Bronchial epithelial cell (primary cell): ENCODE results near the gene ZDHHC19. TPM values are rescaled to one million over a fixed set of nuclear protein-coding genes. Genes with fewer than 3 reads are reported as not detected.

Experiments
- DNase-seq: peaks from one replicate; pipeline ENCODE4 v3.0.0-alpha.2; 2010; ENCODE audit warnings: low read depth
- FAIRE-seq: peaks from 2 replicates; lab custom pipeline; 2011; peaks lifted over from hg19 to GRCh38; lab: Jason Lieb, UNC
- H3K27me3 ChIP-seq: 2 replicates; pipeline ENCODE4 v1.5.1; 2011; ENCODE audit warnings: low read length; ENCODE audit not compliant: control insufficient read depth, insufficient read depth
- H3K36me3 ChIP-seq: 2 replicates; pipeline ENCODE4 v1.5.1; 2011; ENCODE audit warnings: low read length; ENCODE audit not compliant: control insufficient read depth, insufficient read depth
- H3K4me3 ChIP-seq: 2 replicates; pipeline ENCODE4 v1.5.1; 2011; ENCODE audit warnings: mild to moderate bottlenecking, low read depth, low read length, control low read depth
- total RNA-seq: library from RNA; depleted of rRNA; stranded (reverse); fragments of >200 nt; gene quantifications from 2 replicates; pipeline ENCODE4 v1.2.1, GENCODE V29; 2014
- TF ChIP-seq, protein P1 (sequence below): IDR thresholded peaks from 2 replicates; pipeline ENCODE4 v1.5.1; 2011; ENCODE audit warnings: mild to moderate bottlenecking, moderate library complexity, low read length, control low read depth, inconsistent platforms; ENCODE audit not compliant: insufficient read depth, severe bottlenecking

Gene ZDHHC19, protein sequence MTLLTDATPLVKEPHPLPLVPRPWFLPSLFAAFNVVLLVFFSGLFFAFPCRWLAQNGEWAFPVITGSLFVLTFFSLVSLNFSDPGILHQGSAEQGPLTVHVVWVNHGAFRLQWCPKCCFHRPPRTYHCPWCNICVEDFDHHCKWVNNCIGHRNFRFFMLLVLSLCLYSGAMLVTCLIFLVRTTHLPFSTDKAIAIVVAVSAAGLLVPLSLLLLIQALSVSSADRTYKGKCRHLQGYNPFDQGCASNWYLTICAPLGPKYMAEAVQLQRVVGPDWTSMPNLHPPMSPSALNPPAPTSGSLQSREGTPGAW
- total RNA-seq = not detected in 2 replicates

DNA sequence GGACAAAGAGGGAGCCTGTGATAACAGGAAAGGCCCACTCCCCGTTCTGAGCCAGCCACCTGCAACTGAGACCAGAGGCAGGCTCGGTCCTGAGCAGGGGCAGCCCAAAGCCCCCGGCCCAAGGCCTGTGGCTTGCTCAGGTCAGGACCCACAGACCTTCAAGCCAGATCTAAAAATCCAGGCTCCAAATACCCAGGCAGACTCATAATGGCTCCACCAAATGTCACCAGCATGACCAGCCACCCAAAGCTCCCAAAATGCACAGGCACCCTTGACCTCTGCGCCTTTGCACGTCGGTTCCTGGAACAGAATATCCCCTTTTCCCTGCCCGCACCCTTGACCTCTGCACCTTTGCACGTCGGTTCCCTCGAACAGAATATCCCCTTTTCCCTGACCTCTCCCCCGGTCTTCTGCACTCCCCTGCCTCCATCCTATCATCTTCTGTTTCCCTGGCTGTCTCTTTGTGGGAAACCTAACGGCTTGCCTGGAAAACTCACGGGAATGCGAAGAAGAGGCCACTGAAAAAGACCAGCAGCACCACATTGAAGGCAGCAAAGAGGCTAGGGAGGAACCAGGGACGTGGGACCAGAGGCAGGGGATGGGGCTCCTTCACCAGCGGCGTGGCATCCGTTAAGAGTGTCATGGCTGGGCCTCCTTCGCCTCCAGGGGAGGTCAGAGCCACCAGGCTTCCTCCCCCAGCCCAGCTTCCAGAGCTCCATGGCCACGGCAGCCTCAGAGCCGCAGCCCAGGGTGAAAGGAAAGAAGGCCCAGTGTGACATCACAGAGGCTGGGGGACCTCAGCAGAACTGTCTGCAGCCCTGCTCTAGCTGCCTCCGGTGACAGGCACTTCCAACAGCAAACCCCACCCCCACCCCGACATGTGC is at the start of gene ZDHHC19:
Gene ZDHHC19, minus strand, starts transcription at position 728 of the 884 bp plus-strand sequence. Its CDS starts 85 bp downstream, at position 643.
- FAIRE-seq = no peak
- TF ChIP-seq, protein P1, sequence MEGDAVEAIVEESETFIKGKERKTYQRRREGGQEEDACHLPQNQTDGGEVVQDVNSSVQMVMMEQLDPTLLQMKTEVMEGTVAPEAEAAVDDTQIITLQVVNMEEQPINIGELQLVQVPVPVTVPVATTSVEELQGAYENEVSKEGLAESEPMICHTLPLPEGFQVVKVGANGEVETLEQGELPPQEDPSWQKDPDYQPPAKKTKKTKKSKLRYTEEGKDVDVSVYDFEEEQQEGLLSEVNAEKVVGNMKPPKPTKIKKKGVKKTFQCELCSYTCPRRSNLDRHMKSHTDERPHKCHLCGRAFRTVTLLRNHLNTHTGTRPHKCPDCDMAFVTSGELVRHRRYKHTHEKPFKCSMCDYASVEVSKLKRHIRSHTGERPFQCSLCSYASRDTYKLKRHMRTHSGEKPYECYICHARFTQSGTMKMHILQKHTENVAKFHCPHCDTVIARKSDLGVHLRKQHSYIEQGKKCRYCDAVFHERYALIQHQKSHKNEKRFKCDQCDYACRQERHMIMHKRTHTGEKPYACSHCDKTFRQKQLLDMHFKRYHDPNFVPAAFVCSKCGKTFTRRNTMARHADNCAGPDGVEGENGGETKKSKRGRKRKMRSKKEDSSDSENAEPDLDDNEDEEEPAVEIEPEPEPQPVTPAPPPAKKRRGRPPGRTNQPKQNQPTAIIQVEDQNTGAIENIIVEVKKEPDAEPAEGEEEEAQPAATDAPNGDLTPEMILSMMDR = no peak
- Histone ChIP-seq H3K27me3 (no peaks in the 10 kb centered on the region), H3K36me3 (no peaks in the 10 kb centered on the region), H3K4me3 (no peak within 1 kb of the TSS)
- DNase-seq = no peak

DNA sequence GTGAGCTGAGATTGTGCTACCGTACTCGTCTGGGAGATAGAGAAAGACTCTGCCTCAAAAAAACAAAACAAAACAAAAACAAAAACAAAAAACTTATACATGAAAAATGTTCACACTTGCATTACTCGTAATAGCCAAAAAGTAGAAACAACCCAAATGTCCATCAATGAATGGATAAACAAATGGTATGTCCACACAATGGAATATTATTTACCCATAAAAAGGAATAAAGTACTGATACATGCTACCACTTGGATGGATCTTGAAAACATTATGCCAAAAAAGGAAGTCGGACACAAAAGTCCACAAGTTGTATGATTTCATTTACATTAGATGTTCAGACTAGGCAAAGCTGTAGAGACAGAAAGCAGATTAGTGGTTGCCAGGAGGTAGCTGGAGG is 49.6 kb upstream of the ZDHHC19 start:
- H3K36me3 ChIP-seq = peaks cover 2% of the 10 kb centered on the region
- FAIRE-seq = no peak
- TF ChIP-seq, protein P1 = no peak
- no peak for DNase-seq
- H3K27me3 ChIP-seq = no peaks in the 10 kb centered on the region
- H3K4me3 ChIP-seq = no peak overlapping the region

DNA sequence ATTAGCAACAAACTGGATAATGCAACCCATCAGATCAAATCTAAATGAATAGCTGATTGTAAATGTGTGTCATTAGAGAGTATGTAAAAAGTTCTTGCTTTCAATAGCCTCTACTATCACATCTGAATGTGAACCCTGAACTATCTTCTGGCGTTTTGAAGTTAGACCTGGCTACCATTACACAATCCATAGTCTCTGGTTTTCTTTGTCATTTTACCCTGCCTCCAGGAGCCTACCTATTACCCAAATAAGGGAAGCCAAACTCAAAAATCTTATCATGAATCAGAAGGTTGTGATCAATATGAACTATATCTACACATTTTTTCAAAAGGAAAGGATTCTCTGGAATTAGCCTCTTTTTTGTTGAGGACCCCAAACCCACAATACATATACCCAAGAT is 44.6 kb upstream of the ZDHHC19 start:
- FAIRE-seq (no peak), DNase-seq (no peak)
- Histone ChIP-seq H3K27me3 (no peaks in the 10 kb centered on the region), H3K36me3 (peaks cover 4% of the 10 kb centered on the region), H3K4me3 (no peak overlapping the region)
- TF ChIP-seq, protein P1 = no peak

DNA sequence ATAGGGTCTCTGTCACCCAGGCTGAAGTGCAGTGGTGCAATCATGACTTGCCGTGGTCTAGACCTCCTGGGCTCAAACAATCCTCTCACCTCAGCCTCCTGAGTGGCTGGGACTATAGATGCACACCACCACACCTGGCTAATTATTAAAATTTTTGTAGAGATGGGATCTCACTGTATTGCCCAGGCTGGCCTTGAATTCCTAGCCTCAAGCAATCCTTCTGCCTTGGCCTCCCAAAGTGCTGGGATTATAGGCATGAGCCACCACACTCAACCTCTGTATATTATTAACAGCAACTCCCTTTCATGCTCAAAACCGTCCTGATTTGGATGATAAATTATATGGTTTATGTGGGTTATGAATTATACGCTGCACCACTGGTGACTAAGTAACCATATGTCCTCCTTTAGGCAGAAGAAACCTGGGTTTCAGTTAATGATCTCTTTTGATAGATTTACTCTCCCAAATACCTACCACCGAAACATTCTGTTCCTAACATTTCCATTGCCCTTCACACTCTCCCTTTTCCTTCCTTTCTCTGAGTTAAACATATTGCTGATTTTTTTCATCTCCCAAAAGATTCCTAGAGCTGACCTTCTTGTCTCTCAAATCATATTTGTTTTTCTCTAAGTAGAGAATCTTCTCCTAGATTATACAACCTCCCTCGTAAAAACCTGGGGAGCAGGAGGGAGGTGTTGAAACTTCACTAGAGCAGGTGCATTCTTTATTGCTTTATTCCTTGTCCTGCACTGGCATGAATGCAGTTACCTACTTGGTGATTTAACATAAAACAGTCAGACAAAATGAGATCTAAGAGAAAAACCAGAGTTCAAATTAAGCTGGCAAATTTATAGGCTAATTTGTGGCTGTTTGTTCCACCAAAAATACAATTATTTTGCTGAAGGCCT is 43.4 kb upstream of the ZDHHC19 start:
- Histone ChIP-seq H3K36me3 (peaks cover 4% of the 10 kb centered on the region), H3K4me3 (no peak overlapping the region), H3K27me3 (no peaks in the 10 kb centered on the region)
- TF ChIP-seq, protein P1 = no peak
- DNase-seq (no peak), FAIRE-seq (no peak)

DNA sequence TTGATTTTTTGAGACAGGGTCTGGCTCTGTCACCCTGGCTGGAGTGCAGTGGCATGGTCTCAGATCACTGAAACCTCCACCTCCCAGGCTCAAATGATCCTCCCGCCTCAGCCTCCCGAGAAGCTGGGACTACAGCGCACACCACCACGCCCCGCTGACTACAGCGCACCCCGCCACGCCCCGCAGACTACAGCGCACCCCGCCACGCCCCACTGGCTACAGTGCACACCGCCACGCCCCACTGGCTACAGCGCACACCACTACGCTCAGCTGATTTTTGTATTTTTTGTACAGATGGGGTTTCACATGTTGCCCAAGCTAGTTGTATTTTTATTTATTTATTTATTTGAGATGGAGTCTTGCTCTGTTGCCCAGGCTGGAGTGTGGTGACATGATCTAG is 40.7 kb upstream of the ZDHHC19 start:
- FAIRE-seq = no peak
- TF ChIP-seq, protein P1 = no peak
- H3K4me3 ChIP-seq = no peak overlapping the region
- no peak for DNase-seq
- no peaks in the 10 kb centered on the region for H3K27me3 ChIP-seq
- peaks cover 10% of the 10 kb centered on the region for H3K36me3 ChIP-seq
